Panc1 (cell line): ENCODE results near the gene GUK1. TPM values are rescaled to one million over a fixed set of nuclear protein-coding genes. Genes with fewer than 3 reads are reported as not detected.

Source experiments
- ATAC-seq: fragments of 200-7000 bp; cut with Tn5 transposase; 2 replicates; pipeline ENCODE4 v1.9.1; 2020; ENCODE audit warnings: mild to moderate bottlenecking, moderate library complexity
- BruUV-seq: library from RNA; stranded (reverse); fragments of 400-500 nt; replicated peaks from 2 replicates; lab custom pipeline; 2021; lab: Mats Ljungman, UMichigan
- CTCF ChIA-PET: fragments of 300-600 bp; sonication (Branson Sonifier 250); formaldehyde crosslinking; loops from one replicate; lab custom pipeline; 2022; ENCODE audit warnings: antibody characterized with exemption; lab: Charles Lee
- POLR2A ChIA-PET: fragments of 300-600 bp; sonication (Branson Sonifier 250); formaldehyde crosslinking; loops from one replicate; lab custom pipeline; 2022; ENCODE audit warnings: antibody characterized with exemption; lab: Charles Lee
- DNase-seq: peaks from one replicate; pipeline ENCODE4 v3.0.0-alpha.2; 2010; ENCODE audit warnings: low read depth, low spot score
- H3K27ac ChIP-seq: 2 replicates; pipeline ENCODE4 v1.5.1; 2011; ENCODE audit warnings: mild to moderate bottlenecking, low read length, inconsistent platforms
- H3K27me3 ChIP-seq: fragments of 200-500 bp; sonication (Bioruptor generic); 2 replicates; pipeline ENCODE4 v1.6.0; 2014; ENCODE audit warnings: low read length, inconsistent platforms; ENCODE audit not compliant: control insufficient read depth, insufficient read depth
- H3K36me3 ChIP-seq: fragments of 200-500 bp; sonication (Bioruptor generic); 2 replicates; pipeline ENCODE4 v1.5.1; 2014; ENCODE audit warnings: inconsistent platforms, mild to moderate bottlenecking, low read length, moderate library complexity; ENCODE audit not compliant: control insufficient read depth, insufficient read depth
- H3K4me1 ChIP-seq: 2 replicates; pipeline ENCODE4 v1.5.1; 2011; ENCODE audit warnings: inconsistent platforms, mild to moderate bottlenecking, low read length, moderate library complexity; ENCODE audit not compliant: control insufficient read depth, insufficient read depth
- H3K4me3 ChIP-seq, 2 experiments: 2 replicates each; pipeline ENCODE4 v1.5.1; 2011 to 2012; ENCODE audit warnings: low read depth in 2 of 2, low read length in 2 of 2, mild to moderate bottlenecking in 2 of 2, inconsistent platforms in 1 of 2, moderate library complexity in 1 of 2
- H3K9me3 ChIP-seq: fragments of 200-500 bp; sonication (Bioruptor generic); 2 replicates; pipeline ENCODE4 v1.5.1; 2014; ENCODE audit warnings: low read depth, mild to moderate bottlenecking, inconsistent platforms, low read length, moderate library complexity; ENCODE audit not compliant: control insufficient read depth, insufficient read depth
- POLR2AphosphoS5 ChIP-seq: IDR thresholded peaks from 2 replicates; pipeline ENCODE4 v1.6.1; 2012; ENCODE audit warnings: mild to moderate bottlenecking, low read depth, low read length, moderate library complexity
- SIN3A ChIP-seq: IDR thresholded peaks from 2 replicates; pipeline ENCODE4 v1.6.1; 2012; ENCODE audit warnings: low read depth, mild to moderate bottlenecking, low read length, moderate library complexity, borderline replicate concordance; ENCODE audit not compliant: insufficient read depth
- TCF7L2 ChIP-seq: IDR thresholded peaks from 2 replicates; pipeline ENCODE4 v1.6.1; 2011; ENCODE audit warnings: mild to moderate bottlenecking, low read depth, low read length, inconsistent platforms
- in situ Hi-C: cut with HindIII; loops from 2 replicates; pipeline ENCODE4 v1.10.0; 2016; ENCODE audit warnings: low sequenced_read_pairs, low pct_unique_long_range_greater_than_20kb
- intact Hi-C: fragments of 100-400 bp; cut with micrococcal nuclease; formaldehyde crosslinking; loops from one replicate; pipeline ENCODE4 v1.10.0; 2022; ENCODE audit not compliant: unreplicated experiment
- total RNA-seq: library from RNA; stranded (reverse); gene quantifications from one replicate; pipeline ENCODE4 v1.2.1, GENCODE V29; 2021; ENCODE audit not compliant: unreplicated experiment
- TF ChIP-seq, protein P1 (sequence below): fragments of 450-650 bp; IDR thresholded peaks from 2 replicates; pipeline ENCODE4 v1.5.1; 2017; ENCODE audit warnings: mild to moderate bottlenecking
- TF ChIP-seq, protein P2 (sequence below), 2 experiments: IDR thresholded peaks; 2 replicates each; pipeline ENCODE4 v1.6.1; 2011 to 2012; ENCODE audit warnings: low read depth in 2 of 2, control low read depth in 1 of 2, low read length in 1 of 2, mild to moderate bottlenecking in 1 of 2, moderate library complexity in 1 of 2; ENCODE audit not compliant: insufficient read depth in 1 of 2

The GUK1 gene
- total RNA-seq, 1 experiment from 2014 or later: 188 TPM

DNA sequence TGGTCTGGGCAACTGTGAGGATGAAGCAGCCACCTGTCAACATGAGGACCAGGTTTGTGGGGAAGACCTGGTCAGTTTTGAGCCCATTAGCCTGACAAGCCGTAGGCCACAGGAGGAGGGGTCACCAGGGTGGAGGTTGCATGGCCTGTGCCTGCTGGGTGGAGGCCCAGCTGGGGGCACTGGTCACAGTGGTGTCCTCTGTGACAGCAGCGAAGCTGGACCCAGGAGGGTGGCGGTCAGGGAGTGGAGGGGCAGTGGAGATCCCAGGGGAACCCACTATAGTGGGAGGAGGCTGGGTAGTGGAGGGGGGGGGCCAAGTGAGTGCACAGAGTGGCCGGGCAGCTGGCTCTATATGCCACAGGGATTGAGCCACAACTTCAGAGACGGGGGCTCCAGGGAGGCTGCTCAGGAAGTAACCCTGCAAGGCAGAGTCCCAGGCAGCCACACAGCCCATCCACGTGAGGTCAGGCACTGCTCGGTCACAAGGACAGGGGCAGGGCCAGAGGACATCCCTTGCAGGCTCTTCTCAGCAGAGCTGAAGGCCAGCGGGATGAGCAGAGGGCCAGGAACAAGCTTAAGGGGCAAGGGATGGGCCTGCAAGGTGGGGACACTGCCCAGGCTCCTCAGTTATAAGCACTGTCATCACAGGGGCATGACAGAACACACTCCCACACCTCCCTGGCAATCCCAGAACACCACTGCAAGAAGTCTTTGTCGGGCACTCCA is 34.6 kb upstream of the GUK1 start:
- no peak for ATAC-seq
- ChIA-PET CTCF (interaction anchor here (0.9 kb wide), 1 partner anchor 60 kb away, joined by 3 read pairs; the partner anchor contains the start of gene IBA57), POLR2A (no interaction called here)
- TF ChIP-seq POLR2AphosphoS5: no peak
- no peak for TF ChIP-seq SIN3A
- no peak for TF ChIP-seq TCF7L2
- TF ChIP-seq, protein P1, sequence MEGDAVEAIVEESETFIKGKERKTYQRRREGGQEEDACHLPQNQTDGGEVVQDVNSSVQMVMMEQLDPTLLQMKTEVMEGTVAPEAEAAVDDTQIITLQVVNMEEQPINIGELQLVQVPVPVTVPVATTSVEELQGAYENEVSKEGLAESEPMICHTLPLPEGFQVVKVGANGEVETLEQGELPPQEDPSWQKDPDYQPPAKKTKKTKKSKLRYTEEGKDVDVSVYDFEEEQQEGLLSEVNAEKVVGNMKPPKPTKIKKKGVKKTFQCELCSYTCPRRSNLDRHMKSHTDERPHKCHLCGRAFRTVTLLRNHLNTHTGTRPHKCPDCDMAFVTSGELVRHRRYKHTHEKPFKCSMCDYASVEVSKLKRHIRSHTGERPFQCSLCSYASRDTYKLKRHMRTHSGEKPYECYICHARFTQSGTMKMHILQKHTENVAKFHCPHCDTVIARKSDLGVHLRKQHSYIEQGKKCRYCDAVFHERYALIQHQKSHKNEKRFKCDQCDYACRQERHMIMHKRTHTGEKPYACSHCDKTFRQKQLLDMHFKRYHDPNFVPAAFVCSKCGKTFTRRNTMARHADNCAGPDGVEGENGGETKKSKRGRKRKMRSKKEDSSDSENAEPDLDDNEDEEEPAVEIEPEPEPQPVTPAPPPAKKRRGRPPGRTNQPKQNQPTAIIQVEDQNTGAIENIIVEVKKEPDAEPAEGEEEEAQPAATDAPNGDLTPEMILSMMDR: no peak
- TF ChIP-seq, protein P2, sequence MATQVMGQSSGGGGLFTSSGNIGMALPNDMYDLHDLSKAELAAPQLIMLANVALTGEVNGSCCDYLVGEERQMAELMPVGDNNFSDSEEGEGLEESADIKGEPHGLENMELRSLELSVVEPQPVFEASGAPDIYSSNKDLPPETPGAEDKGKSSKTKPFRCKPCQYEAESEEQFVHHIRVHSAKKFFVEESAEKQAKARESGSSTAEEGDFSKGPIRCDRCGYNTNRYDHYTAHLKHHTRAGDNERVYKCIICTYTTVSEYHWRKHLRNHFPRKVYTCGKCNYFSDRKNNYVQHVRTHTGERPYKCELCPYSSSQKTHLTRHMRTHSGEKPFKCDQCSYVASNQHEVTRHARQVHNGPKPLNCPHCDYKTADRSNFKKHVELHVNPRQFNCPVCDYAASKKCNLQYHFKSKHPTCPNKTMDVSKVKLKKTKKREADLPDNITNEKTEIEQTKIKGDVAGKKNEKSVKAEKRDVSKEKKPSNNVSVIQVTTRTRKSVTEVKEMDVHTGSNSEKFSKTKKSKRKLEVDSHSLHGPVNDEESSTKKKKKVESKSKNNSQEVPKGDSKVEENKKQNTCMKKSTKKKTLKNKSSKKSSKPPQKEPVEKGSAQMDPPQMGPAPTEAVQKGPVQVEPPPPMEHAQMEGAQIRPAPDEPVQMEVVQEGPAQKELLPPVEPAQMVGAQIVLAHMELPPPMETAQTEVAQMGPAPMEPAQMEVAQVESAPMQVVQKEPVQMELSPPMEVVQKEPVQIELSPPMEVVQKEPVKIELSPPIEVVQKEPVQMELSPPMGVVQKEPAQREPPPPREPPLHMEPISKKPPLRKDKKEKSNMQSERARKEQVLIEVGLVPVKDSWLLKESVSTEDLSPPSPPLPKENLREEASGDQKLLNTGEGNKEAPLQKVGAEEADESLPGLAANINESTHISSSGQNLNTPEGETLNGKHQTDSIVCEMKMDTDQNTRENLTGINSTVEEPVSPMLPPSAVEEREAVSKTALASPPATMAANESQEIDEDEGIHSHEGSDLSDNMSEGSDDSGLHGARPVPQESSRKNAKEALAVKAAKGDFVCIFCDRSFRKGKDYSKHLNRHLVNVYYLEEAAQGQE (IDR thresholded peaks at IDR 0.05; ENCODE audit: insufficient read depth in 1 of 2, low read depth in 2 of 2, low read length in 1 of 2): no peak
- no peak overlapping the region for H3K4me3 ChIP-seq
- H3K27ac ChIP-seq: no peak overlapping the region
- no peaks in the 10 kb centered on the region for H3K9me3 ChIP-seq
- in situ Hi-C loops (no loop called here), intact Hi-C loops (no loop called here)
- DNase-seq: no peak
- peaks cover 5% of the 10 kb centered on the region; the same call in 1 of the 2 replicates for H3K36me3 ChIP-seq
- H3K27me3 ChIP-seq: no peaks in the 10 kb centered on the region
- H3K4me1 ChIP-seq: peaks cover 28% of the 10 kb centered on the region
- BruUV-seq: no TSS peak

- intact Hi-C loops (no loop called here), in situ Hi-C loops (no loop called here)
- TF ChIP-seq SIN3A (no peak), POLR2AphosphoS5 (no peak), TCF7L2 (no peak)
- TF ChIP-seq, protein P1: no peak
- TF ChIP-seq, protein P2 (IDR thresholded peaks at IDR 0.05; ENCODE audit: insufficient read depth in 1 of 2, low read depth in 2 of 2, low read length in 1 of 2): no peak
- Histone ChIP-seq H3K27me3 (no peaks in the 10 kb centered on the region), H3K36me3 (peaks cover 5% of the 10 kb centered on the region; the same call in 1 of the 2 replicates), H3K4me3 (no peak overlapping the region), H3K4me1 (peaks cover 21% of the 10 kb centered on the region), H3K9me3 (no peaks in the 10 kb centered on the region), H3K27ac (no peak overlapping the region)
- ChIA-PET CTCF (interaction anchor here (0.5 to 0.9 kb wide), 2 partner anchors 32 to 59 kb away, joined by 3 to 8 read pairs; partner anchors contain the start of gene IBA57), POLR2A (interaction anchor here (0.6 kb wide), 1 partner anchor 60 kb away, joined by 3 read pairs; no protein-coding TSS in a partner anchor)
- ATAC-seq (no peak), DNase-seq (no peak)
- no TSS peak for BruUV-seq
Measured at GRCh38 chr1:228105996-228106799, 33.9 kb upstream of the GUK1 start.
